Breast epithelium (tissue), 4 donors: ENCODE data around the gene FBXO34. TPM values are rescaled to one million over a fixed set of nuclear protein-coding genes. Genes with fewer than 3 reads are reported as not detected.

Experiments
- DNase-seq, 2 donors: peaks; one replicate each; pipeline ENCODE4 v3.0.0-alpha.2; 2019; ENCODE audit warnings: low spot score in 2 of 2
- H3K27ac ChIP-seq, 2 donors: fragments of 200-600 bp; sonication (generic) in 1 of 2; one replicate each; pipeline ENCODE4 v1.5.1; 2016 to 2019; ENCODE audit warnings: mild to moderate bottlenecking in 1 of 2
- H3K27me3 ChIP-seq, 2 donors: fragments of 200-600 bp; sonication (generic) in 1 of 2; one replicate each; pipeline versions ENCODE4 v1.5.1 to v1.6.0; 2017 to 2019; ENCODE audit warnings: control low read depth in 1 of 2, mild to moderate bottlenecking in 1 of 2
- H3K36me3 ChIP-seq: fragments of 200-600 bp; one replicate; pipeline ENCODE4 v1.5.1; 2019
- H3K4me1 ChIP-seq, 2 donors: fragments of 200-600 bp; sonication (generic); one replicate each; pipeline ENCODE4 v1.5.1; 2016 to 2019; ENCODE audit warnings: control low read depth in 1 of 2
- H3K4me3 ChIP-seq, 3 donors: fragments of 200-600 bp; sonication (generic); 1 replicate in 2 of 3; 2 replicates in 1 of 3; pipeline ENCODE4 v1.5.1; 2016 to 2019; ENCODE audit warnings: mild to moderate bottlenecking in 3 of 3, moderate library complexity in 2 of 3
- H3K9me3 ChIP-seq, 2 donors: fragments of 200-600 bp; sonication (generic) in 1 of 2; one replicate each; pipeline ENCODE4 v1.5.1; 2016 to 2019; ENCODE audit warnings: control low read depth in 1 of 2
- POLR2A ChIP-seq: fragments of 450-650 bp; IDR thresholded peaks from one replicate; pipeline ENCODE4 v1.6.1; 2016; ENCODE audit warnings: antibody characterized with exemption, mild to moderate bottlenecking, moderate library complexity
- POLR2AphosphoS5 ChIP-seq, 3 donors: sonication (generic); formaldehyde crosslinking; IDR thresholded peaks; one replicate each; pipeline ENCODE4 v1.6.1; 2017; ENCODE audit warnings: antibody characterized with exemption in 3 of 3
- intact Hi-C: fragments of 100-400 bp; cut with DNase I; formaldehyde crosslinking; loops from one replicate; pipeline ENCODE4 v1.15.1; 2023; ENCODE audit warnings: low total_unique reads
- total RNA-seq, 3 donors: library from RNA; depleted of rRNA; stranded (reverse); fragments of >200 nt; gene quantifications; one replicate each; pipeline ENCODE4 v1.1.0, GENCODE V29; 2016
- TF ChIP-seq, protein P1 (sequence below), 3 donors: fragments of 450-650 bp; IDR thresholded peaks; one replicate each; pipeline ENCODE4 v1.5.1; 2016 to 2017; ENCODE audit warnings: antibody characterized with exemption in 3 of 3, mild to moderate bottlenecking in 3 of 3, moderate library complexity in 3 of 3

The FBXO34 gene
- total RNA-seq, 3 donors from 2014 or later = 31.8 to 56.5 (median 34.7) TPM

- DNase-seq = no peak
- Histone ChIP-seq H3K9me3 (no peaks in the 10 kb centered on the region), H3K36me3 (no peaks in the 10 kb centered on the region), H3K4me3 (no peak overlapping the region), H3K27me3 (no peaks in the 10 kb centered on the region), H3K4me1 (no peaks in the 10 kb centered on the region), H3K27ac (no peak overlapping the region)
- TF ChIP-seq POLR2A (no peak), POLR2AphosphoS5 (IDR thresholded peaks at IDR 0.05) (no peak)
- TF ChIP-seq, protein P1, sequence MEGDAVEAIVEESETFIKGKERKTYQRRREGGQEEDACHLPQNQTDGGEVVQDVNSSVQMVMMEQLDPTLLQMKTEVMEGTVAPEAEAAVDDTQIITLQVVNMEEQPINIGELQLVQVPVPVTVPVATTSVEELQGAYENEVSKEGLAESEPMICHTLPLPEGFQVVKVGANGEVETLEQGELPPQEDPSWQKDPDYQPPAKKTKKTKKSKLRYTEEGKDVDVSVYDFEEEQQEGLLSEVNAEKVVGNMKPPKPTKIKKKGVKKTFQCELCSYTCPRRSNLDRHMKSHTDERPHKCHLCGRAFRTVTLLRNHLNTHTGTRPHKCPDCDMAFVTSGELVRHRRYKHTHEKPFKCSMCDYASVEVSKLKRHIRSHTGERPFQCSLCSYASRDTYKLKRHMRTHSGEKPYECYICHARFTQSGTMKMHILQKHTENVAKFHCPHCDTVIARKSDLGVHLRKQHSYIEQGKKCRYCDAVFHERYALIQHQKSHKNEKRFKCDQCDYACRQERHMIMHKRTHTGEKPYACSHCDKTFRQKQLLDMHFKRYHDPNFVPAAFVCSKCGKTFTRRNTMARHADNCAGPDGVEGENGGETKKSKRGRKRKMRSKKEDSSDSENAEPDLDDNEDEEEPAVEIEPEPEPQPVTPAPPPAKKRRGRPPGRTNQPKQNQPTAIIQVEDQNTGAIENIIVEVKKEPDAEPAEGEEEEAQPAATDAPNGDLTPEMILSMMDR (IDR thresholded peaks at IDR 0.05) = no peak
- intact Hi-C loops = no loop called here
These were observed 102.8 kb downstream of the FBXO34 start for GRCh38 chr14:55373784-55374705.

DNA sequence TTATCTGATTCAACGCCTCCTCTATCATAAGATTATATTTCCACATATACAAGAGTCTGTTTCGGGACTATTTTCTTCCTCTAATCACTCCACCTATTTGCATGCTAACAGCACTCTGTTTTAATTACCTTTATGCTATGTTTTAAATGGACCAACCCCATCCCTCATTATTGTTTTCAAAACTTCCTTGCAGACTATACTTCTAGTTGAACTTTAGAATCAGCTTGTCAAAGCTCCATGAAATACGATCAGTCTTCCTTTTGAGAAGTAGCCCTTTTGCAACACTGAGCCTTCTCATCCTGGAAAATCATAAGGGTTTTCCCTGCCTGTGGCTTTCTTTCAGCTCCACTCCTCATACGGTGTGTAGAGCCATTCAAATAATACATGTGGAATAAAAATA is 103.5 kb downstream of the FBXO34 start:
- no peak for TF ChIP-seq POLR2AphosphoS5 (IDR thresholded peaks at IDR 0.05)
- TF ChIP-seq, protein P1 (IDR thresholded peaks at IDR 0.05) = no peak
- no peak for TF ChIP-seq POLR2A
- intact Hi-C loops = no loop called here
- Histone ChIP-seq H3K36me3 (no peaks in the 10 kb centered on the region), H3K4me3 (no peak overlapping the region), H3K9me3 (no peaks in the 10 kb centered on the region), H3K27ac (no peak overlapping the region), H3K27me3 (no peaks in the 10 kb centered on the region), H3K4me1 (no peaks in the 10 kb centered on the region)
- DNase-seq = no peak

DNA sequence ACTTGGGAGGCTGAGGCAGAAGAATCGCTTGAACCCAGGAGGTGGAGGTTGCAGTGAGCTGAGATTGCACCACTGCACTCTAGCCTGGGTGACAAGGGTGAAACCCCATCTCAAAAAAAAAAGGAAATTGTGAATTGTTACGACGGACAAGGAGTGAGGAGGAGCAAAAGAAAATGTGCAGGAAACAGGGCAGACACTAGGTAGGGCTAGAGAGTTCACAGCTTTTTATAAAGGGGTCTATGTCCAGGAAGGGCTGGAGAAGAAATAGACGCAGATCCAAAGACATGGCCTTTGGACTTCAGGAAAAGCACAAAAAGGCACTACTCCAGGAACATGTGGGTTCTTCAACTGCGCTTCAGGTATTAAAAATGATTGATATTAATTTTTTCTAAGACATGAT is 106.0 kb downstream of the FBXO34 start:
- H3K4me1 ChIP-seq = no peaks in the 10 kb centered on the region
- H3K9me3 ChIP-seq = no peaks in the 10 kb centered on the region
- no peak for DNase-seq
- H3K27me3 ChIP-seq = no peaks in the 10 kb centered on the region
- intact Hi-C loops = no loop called here
- TF ChIP-seq POLR2AphosphoS5 (IDR thresholded peaks at IDR 0.05) = no peak
- TF ChIP-seq, protein P1 (IDR thresholded peaks at IDR 0.05) = no peak
- no peak for TF ChIP-seq POLR2A
- no peak overlapping the region for H3K27ac ChIP-seq
- no peaks in the 10 kb centered on the region for H3K36me3 ChIP-seq
- no peak overlapping the region for H3K4me3 ChIP-seq

DNA sequence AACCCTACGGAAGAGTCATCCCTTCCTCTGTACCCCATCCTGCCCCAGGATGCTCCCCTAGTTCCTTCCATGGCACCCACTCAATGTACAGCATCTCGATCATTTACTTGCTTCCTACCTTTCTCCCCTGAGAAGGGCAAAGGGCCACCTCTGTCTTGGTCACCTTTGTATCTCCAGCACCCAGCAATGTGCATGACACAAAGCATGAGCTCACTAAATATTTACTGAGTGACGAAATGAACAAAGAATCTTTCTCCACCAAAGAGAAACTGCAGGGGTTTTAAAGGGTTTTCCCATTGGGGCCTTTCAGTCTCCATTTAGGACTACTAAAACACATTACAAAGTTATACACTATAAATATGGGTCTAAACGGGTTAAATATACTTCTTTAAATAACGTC is 109.8 kb downstream of the FBXO34 start:
- intact Hi-C loops = no loop called here
- no peak for DNase-seq
- Histone ChIP-seq H3K36me3 (no peaks in the 10 kb centered on the region), H3K27me3 (no peaks in the 10 kb centered on the region), H3K27ac (no peak overlapping the region), H3K4me3 (no peak overlapping the region), H3K9me3 (no peaks in the 10 kb centered on the region), H3K4me1 (no peaks in the 10 kb centered on the region)
- TF ChIP-seq, protein P1 (IDR thresholded peaks at IDR 0.05) = no peak
- TF ChIP-seq POLR2AphosphoS5 (IDR thresholded peaks at IDR 0.05) = no peak
- TF ChIP-seq POLR2A = no peak

DNA sequence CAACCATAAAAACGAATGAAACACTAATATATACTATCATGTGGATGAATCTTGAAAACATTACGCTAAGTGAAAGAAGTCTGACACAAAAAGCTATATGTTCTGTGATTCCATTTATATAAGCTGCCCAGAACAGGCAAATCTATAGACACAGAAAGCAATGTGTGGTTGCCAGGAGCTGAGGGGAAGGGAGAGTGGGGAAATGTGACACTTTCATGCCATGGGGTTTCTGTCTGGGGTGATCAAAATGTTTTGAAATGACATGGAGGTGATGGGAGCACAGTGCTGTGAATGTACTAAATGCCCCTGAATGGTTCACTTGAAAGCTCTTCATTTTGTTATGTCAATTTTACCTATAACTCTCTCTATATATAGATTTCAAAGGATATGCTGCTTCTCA is 110.3 kb downstream of the FBXO34 start:
- no peaks in the 10 kb centered on the region for H3K9me3 ChIP-seq
- H3K27me3 ChIP-seq = no peaks in the 10 kb centered on the region
- no peak for TF ChIP-seq POLR2A
- no peak overlapping the region for H3K27ac ChIP-seq
- no peak for DNase-seq
- H3K4me1 ChIP-seq = no peaks in the 10 kb centered on the region
- no peaks in the 10 kb centered on the region for H3K36me3 ChIP-seq
- H3K4me3 ChIP-seq = no peak overlapping the region
- intact Hi-C loops = no loop called here
